K562 (cell line): Measurements from ENCODE around the gene LRP2. TPM values are rescaled to one million over a fixed set of nuclear protein-coding genes. Genes with fewer than 3 reads are reported as not detected.

ENCODE experiments used
- ATAC-seq: fragments of 200-7000 bp; cut with Tn5 transposase; 3 replicates; pipeline ENCODE4 v1.9.1; 2020; ENCODE audit warnings: moderate library complexity
- BruUV-seq: library from RNA; stranded (reverse); fragments of 400-500 nt; replicated peaks from 2 replicates; lab custom pipeline; 2021; lab: Mats Ljungman, UMichigan
- CTCF ChIA-PET: fragments of 300-600 bp; formaldehyde crosslinking; extraction: SDS; loops from one replicate; lab custom pipeline; 2021; ENCODE audit warnings: low intra/inter-chr PET ratio; lab: Yijun Ruan, JAX
- POLR2A ChIA-PET: fragments of 300-600, 350-650 bp; sonication (Branson Sonifier 250); formaldehyde crosslinking; extraction: SDS; loops from one replicate; lab custom pipeline; 2021; ENCODE audit warnings: antibody characterized with exemption, inconsistent platforms; lab: Yijun Ruan, JAX
- DNase-seq, 4 experiments: peaks; one replicate each; pipeline versions ENCODE4 v3.0.0 to v3.0.0-alpha.2; 2011 to 2018; ENCODE audit warnings: low spot score in 3 of 4, mixed read lengths in 3 of 4; ENCODE audit errors: extremely low read depth in 1 of 4
- FAIRE-seq: peaks from 2 replicates; lab custom pipeline; 2011; peaks lifted over from hg19 to GRCh38; lab: Jason Lieb, UNC
- H2AFZ ChIP-seq: 2 replicates; pipeline ENCODE4 v1.6.0; 2011; ENCODE audit warnings: low read depth, low read length, control low read depth, inconsistent platforms
- H3K27ac ChIP-seq: fragments of 200-600 bp; 3 replicates; pipeline ENCODE4 v1.8.0; 2011; ENCODE audit warnings: low read depth, mild to moderate bottlenecking, control low read depth, inconsistent platforms, low read length, moderate library complexity, mixed read lengths; ENCODE audit errors: extremely low read depth
- H3K27me3 ChIP-seq, 2 experiments: fragments of 300-600 bp in 1 of 2; 2 replicates in 1 of 2; 3 replicates in 1 of 2; pipeline versions ENCODE4 v1.6.0 to v1.8.0; 2011; ENCODE audit warnings: inconsistent platforms in 2 of 2, low read length in 2 of 2, mild to moderate bottlenecking in 1 of 2, mixed read lengths in 1 of 2, moderate library complexity in 1 of 2; ENCODE audit not compliant: control insufficient read depth in 2 of 2, insufficient read depth in 2 of 2
- H3K36me3 ChIP-seq: fragments of 300-600 bp; 3 replicates; pipeline ENCODE4 v1.8.0; 2011; ENCODE audit warnings: mild to moderate bottlenecking, low read length, inconsistent platforms; ENCODE audit not compliant: control insufficient read depth, insufficient read depth
- H3K4me1 ChIP-seq, 2 experiments: fragments of 200-600 bp in 1 of 2; replicated peaks in 1 of 2; 2 replicates in 1 of 2; 3 replicates in 1 of 2; pipeline versions ENCODE4 v1.5.1 to v1.8.0; 2011; ENCODE audit warnings: inconsistent platforms in 2 of 2, low read length in 2 of 2, mild to moderate bottlenecking in 1 of 2, mixed read lengths in 1 of 2, moderate library complexity in 1 of 2; ENCODE audit not compliant: control insufficient read depth in 2 of 2, insufficient read depth in 2 of 2
- H3K4me2 ChIP-seq: 2 replicates; pipeline ENCODE4 v1.6.1; 2011; ENCODE audit warnings: low read length, control low read depth, inconsistent platforms, mixed read lengths; ENCODE audit not compliant: insufficient read depth
- H3K4me3 ChIP-seq: fragments of 200-600 bp; sonication (generic), shearing (Covaris generic); 2 replicates; pipeline ENCODE4 v1.5.1; 2016; ENCODE audit warnings: control low read depth, inconsistent platforms
- H3K79me2 ChIP-seq: fragments of 200-600 bp; 3 replicates; pipeline ENCODE4 v1.8.0; 2011; ENCODE audit warnings: low read length, inconsistent platforms; ENCODE audit not compliant: control insufficient read depth, insufficient read depth
- H3K9ac ChIP-seq, 2 experiments: 2 replicates each; pipeline versions ENCODE4 v1.6.0 to v1.6.1; 2011; ENCODE audit warnings: low read depth in 2 of 2, low read length in 2 of 2, control low read depth in 1 of 2, inconsistent platforms in 1 of 2, mild to moderate bottlenecking in 1 of 2, mixed read lengths in 1 of 2; ENCODE audit not compliant: insufficient read depth in 1 of 2
- H3K9me1 ChIP-seq: one replicate; pipeline ENCODE4 v1.6.0; 2011; ENCODE audit warnings: inconsistent platforms, mild to moderate bottlenecking, low read length, moderate library complexity; ENCODE audit not compliant: control insufficient read depth, insufficient read depth
- H3K9me3 ChIP-seq: replicated peaks from 2 replicates; pipeline ENCODE4 v1.5.1; 2011; ENCODE audit warnings: low read depth, low read length, inconsistent platforms; ENCODE audit not compliant: control insufficient read depth, insufficient read depth
- H4K20me1 ChIP-seq: replicated peaks from 2 replicates; pipeline ENCODE4 v1.6.1; 2011; ENCODE audit warnings: low read length, inconsistent platforms, mixed read lengths; ENCODE audit not compliant: control insufficient read depth, insufficient read depth
- ATF7 ChIP-seq: fragments of 450-650 bp; IDR thresholded peaks from 2 replicates; pipeline ENCODE4 v1.7.1; 2014; ENCODE audit warnings: mild to moderate bottlenecking, moderate library complexity
- CEBPG ChIP-seq, 3 experiments: fragments of 200-800 bp in 1 of 3; sonication (Bioruptor generic) in 1 of 3; sonication (generic) in 1 of 3; formaldehyde crosslinking in 1 of 3; IDR thresholded peaks in 2 of 3; conservative IDR thresholded peaks in 1 of 3; 2 replicates each; pipeline versions ENCODE4 v1.6.1 to v1.8.0; 2016 to 2022; ENCODE audit warnings: missing compliant biosample characterization in 2 of 3, missing genetic modification characterization in 2 of 3, mild to moderate bottlenecking in 1 of 3, missing genetic modification reagents in 1 of 3
- ERF ChIP-seq: fragments of 450-650 bp; formaldehyde crosslinking; IDR thresholded peaks from 2 replicates; pipeline ENCODE4 v1.4.0; 2020; ENCODE audit warnings: mild to moderate bottlenecking, mixed read lengths
- ETV1 ChIP-seq: fragments of 450-650 bp; conservative IDR thresholded peaks from 2 replicates; pipeline ENCODE4 v1.6.1; 2016; ENCODE audit warnings: missing genetic modification characterization, control low read depth, low read depth, missing compliant biosample characterization
- JUN ChIP-seq, 2 experiments: sonication (generic) in 1 of 2; formaldehyde crosslinking in 1 of 2; IDR thresholded peaks; 2 replicates each; pipeline versions ENCODE4 v1.6.1 to v1.8.0; 2012 to 2022; ENCODE audit warnings: borderline replicate concordance in 2 of 2, mild to moderate bottlenecking in 2 of 2, improper control_type of control experiment in 1 of 2, low read depth in 1 of 2, low read length in 1 of 2, missing genetic modification reagents in 1 of 2
- MEF2D ChIP-seq: conservative IDR thresholded peaks from 2 replicates; pipeline ENCODE4 v1.6.1; 2016; ENCODE audit warnings: low read depth, missing genetic modification characterization, missing compliant biosample characterization
- NCOA2 ChIP-seq, 2 experiments: fragments of 450-650 bp; IDR thresholded peaks; 2 replicates each; pipeline ENCODE4 v1.6.1; 2018; ENCODE audit warnings: mild to moderate bottlenecking in 2 of 2, moderate library complexity in 1 of 2; ENCODE audit not compliant: partially characterized antibody in 2 of 2
- PHF20 ChIP-seq: fragments of 450-650 bp; IDR thresholded peaks from 2 replicates; pipeline ENCODE4 v1.6.1; 2018; ENCODE audit not compliant: partially characterized antibody
- POLR2AphosphoS2 ChIP-seq: IDR thresholded peaks from 2 replicates; pipeline ENCODE4 v1.6.1; 2012; ENCODE audit warnings: low read length, improper control_type of control experiment
- STAT6 ChIP-seq: sonication (generic); formaldehyde crosslinking; IDR thresholded peaks from 2 replicates; pipeline ENCODE4 v1.8.1; 2023; ENCODE audit warnings: mild to moderate bottlenecking, missing genetic modification reagents
- U2AF1 ChIP-seq: fragments of 200-400 bp; formaldehyde crosslinking; optimal IDR thresholded peaks from 2 replicates; pipeline ENCODE3; 2017; ENCODE audit warnings: mild to moderate bottlenecking, low read depth, low read length, moderate library complexity
- XRCC5 ChIP-seq: fragments of 200-400 bp; formaldehyde crosslinking; IDR thresholded peaks from 2 replicates; pipeline ENCODE4 v1.6.1; 2017; ENCODE audit warnings: low read depth, mild to moderate bottlenecking, low read length
- ZFP1 ChIP-seq: fragments of 450-650 bp; formaldehyde crosslinking; IDR thresholded peaks from 2 replicates; pipeline ENCODE4 v1.4.0; 2020; ENCODE audit warnings: mild to moderate bottlenecking, mixed read lengths
- ZKSCAN1 ChIP-seq: fragments of 150-350 bp; IDR thresholded peaks from 2 replicates; pipeline ENCODE4 v1.6.1; 2016; ENCODE audit warnings: low read depth, low read length
- WGBS: fragments of 100-300 bp; shearing (Covaris generic); methylation state at CpG from one replicate; pipeline ENCODE4 v1.1.6; 2016; ENCODE audit warnings: low coverage, mixed read lengths; ENCODE audit not compliant: insufficient coverage; ENCODE audit errors: missing lambda C conversion rate; 5-methylcytosine and 5-hydroxymethylcytosine counted together
- in situ Hi-C: fragments of 300-500 bp; cut with MboI; formaldehyde crosslinking; loops from 4 replicates; pipeline ENCODE4 v1.15.0; 2018; ENCODE audit warnings: inconsistent platforms, mixed read lengths
- intact Hi-C: fragments of 100-400 bp; cut with micrococcal nuclease; formaldehyde crosslinking; loops from 2 replicates; pipeline ENCODE4 v1.14.2; 2022
- polyA plus RNA-seq, 8 experiments: library from polyadenylated mRNA; depleted of rRNA in 4 of 8; stranded (reverse) in 5 of 8; unstranded in 3 of 8; fragments of >200 nt; fragmentation: Nextera tagmentation in 2 of 8; fragmentation: Illumina TruSeq in 1 of 8; extraction: Ambion mirVana in 2 of 8; extraction: Trizol in 1 of 8; gene quantifications; 2 replicates each; pipeline versions ENCODE4 v1.2.1 to v1.2.3, GENCODE V29; 2011 to 2014; ENCODE audit warnings: inconsistent platforms in 1 of 8, missing spikeins in 1 of 8
- total RNA-seq, 7 experiments: library from RNA; depleted of rRNA in 6 of 7; stranded (reverse); fragments of >200 nt in 6 of 7; fragmentation: Illumina TruSeq in 2 of 7; extraction: Trizol in 2 of 7; gene quantifications; 2 replicates each; pipeline versions ENCODE4 v1.2.1 to v1.2.3, GENCODE V29; 2011 to 2021; ENCODE audit warnings: low replicate concordance in 1 of 7

The LRP2 gene
- total and polyA plus RNA-seq, 9 of the 15 experiments (the other 6 are each of a cell fraction or from before 2014, with no cell fraction given) = 0.04 to 0.18 (median 0.11) TPM; not detected in 1

DNA sequence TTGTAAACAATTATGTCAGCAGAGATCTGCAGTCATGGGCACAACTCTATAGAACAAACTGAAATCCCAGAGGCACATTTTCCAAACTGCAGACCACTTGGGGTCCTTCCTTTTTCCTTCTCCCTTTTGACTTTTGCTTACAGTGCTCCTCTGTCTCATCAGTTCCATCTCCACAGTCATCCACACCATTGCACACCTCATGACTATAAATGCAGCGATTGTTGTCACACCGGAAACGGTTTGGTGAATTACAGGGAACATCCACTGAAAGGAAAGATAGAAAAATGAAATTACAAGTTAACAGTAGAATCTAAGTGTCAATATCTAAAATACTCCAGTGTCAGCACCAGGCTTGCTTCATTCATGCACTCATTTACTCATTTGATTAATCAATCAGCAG lies 196.5 kb downstream of the LRP2 start:
- no peak overlapping the region for H3K4me3 ChIP-seq
- no peak overlapping the region for H3K27ac ChIP-seq
- peaks cover 0 to 7% of the 10 kb centered on the region in 2 experiments; a peak in 4 of 5 replicates for H3K4me1 ChIP-seq
- H3K9me3 ChIP-seq = no peaks in the 10 kb centered on the region
- in situ Hi-C loops = no loop called here
- POLR2A ChIA-PET = interaction anchor here (0.8 kb wide), 1 partner anchor 11 kb away, joined by 3 read pairs; no protein-coding TSS in a partner anchor
- H3K36me3 ChIP-seq = no peaks in the 10 kb centered on the region
- intact Hi-C loops = no loop called here
- DNase-seq (no peak), ATAC-seq (no peak), FAIRE-seq (no peak)
- no peak overlapping the region for H3K4me2 ChIP-seq
- CTCF ChIA-PET = no interaction called here
- H2AFZ ChIP-seq = no peak overlapping the region
- no peaks in the 10 kb centered on the region for H4K20me1 ChIP-seq
- H3K79me2 ChIP-seq = no peaks in the 10 kb centered on the region
- peaks cover 0 to 8% of the 10 kb centered on the region in 2 experiments; a peak in 1 of 5 replicates for H3K27me3 ChIP-seq
- BruUV-seq = no TSS peak
- WGBS = 5% methylated on average over 3 of the region's 3 CpGs
- H3K9ac ChIP-seq = no peak overlapping the region
- no peaks in the 10 kb centered on the region for H3K9me1 ChIP-seq
- no peak for TF ChIP-seq XRCC5
- no peak for TF ChIP-seq MEF2D (tag)
- no peak for TF ChIP-seq JUN (IDR thresholded peaks at IDR 0.05; ENCODE audit: borderline replicate concordance, low read depth, low read length)
- TF ChIP-seq JUN (CRISPR knock-in tag; IDR thresholded peaks at IDR 0.05; ENCODE audit: borderline replicate concordance) = no peak
- no peak for TF ChIP-seq ATF7
- TF ChIP-seq ERF (CRISPR knock-in tag) = no peak
- TF ChIP-seq POLR2AphosphoS2 = no peak
- TF ChIP-seq ETV1 (tag) = no peak
- TF ChIP-seq PHF20 = no peak
- TF ChIP-seq U2AF1 = no peak
- TF ChIP-seq ZFP1 = no peak
- TF ChIP-seq STAT6 = no peak
- TF ChIP-seq ZKSCAN1 = no peak
- TF ChIP-seq NCOA2 (IDR thresholded peaks at IDR 0.05; ENCODE audit: partially characterized antibody in 2 of 2) = no peak
- TF ChIP-seq CEBPG (CRISPR knock-in tag; IDR thresholded peaks at IDR 0.05) = no peak
- no peak for TF ChIP-seq CEBPG (tag; conservative IDR thresholded peaks at IDR 0.05 in 1 of 2, IDR thresholded peaks at IDR 0.05 in 1 of 2)
